Activated CD8-positive, alpha-beta memory T cell treated with anti-CD3 and anti-CD28 coated beads for 4 hours (primary cell): ENCODE measurements around the gene TMEM132C.

Experiments used
- DNase-seq, 2 donors: peaks; one replicate each; pipeline ENCODE4 v3.0.0-alpha.2; 2020; ENCODE audit warnings: low read depth in 2 of 2

Gene TMEM132C

GRCh38 chr12:128288357-128288756, 21.4 kb downstream of the TMEM132C start:
- no peak for DNase-seq

GRCh38 chr12:128288896-128289295, 21.9 kb downstream of the TMEM132C start:
- DNase-seq = no peak

- no peak for DNase-seq
Observed at GRCh38 chr12:128290938-128291337, 24.0 kb downstream of the TMEM132C start.

- no peak for DNase-seq
Observed at GRCh38 chr12:128298091-128298748, 31.2 kb downstream of the TMEM132C start.

- DNase-seq = no peak
Observed at GRCh38 chr12:128305336-128305892, 38.4 kb downstream of the TMEM132C start.

- no peak for DNase-seq
Observed at GRCh38 chr12:128307791-128308190, 40.8 kb downstream of the TMEM132C start.

GRCh38 chr12:128312661-128313060, 45.7 kb downstream of the TMEM132C start:
- no peak for DNase-seq

- no peak for DNase-seq
Observed at GRCh38 chr12:128313931-128314330, 47.0 kb downstream of the TMEM132C start.

GRCh38 chr12:128314611-128315010, 47.6 kb downstream of the TMEM132C start:
- DNase-seq = no peak

GRCh38 chr12:128316078-128316477, 49.1 kb downstream of the TMEM132C start:
- no peak for DNase-seq

GRCh38 chr12:128316973-128317526, 50.1 kb downstream of the TMEM132C start:
- no peak for DNase-seq

GRCh38 chr12:128318341-128318740, 51.4 kb downstream of the TMEM132C start:
- no peak for DNase-seq

- no peak for DNase-seq
Observed at GRCh38 chr12:128318946-128319345, 52.0 kb downstream of the TMEM132C start.

GRCh38 chr12:128322341-128322740, 55.4 kb downstream of the TMEM132C start:
- DNase-seq = no peak

GRCh38 chr12:128323145-128323920, 56.4 kb downstream of the TMEM132C start:
- DNase-seq = no peak

GRCh38 chr12:128325646-128326045, 58.7 kb downstream of the TMEM132C start:
- no peak for DNase-seq

- no peak for DNase-seq
Observed at GRCh38 chr12:128326406-128326805, 59.4 kb downstream of the TMEM132C start.

GRCh38 chr12:128328961-128329360, 62.0 kb downstream of the TMEM132C start:
- no peak for DNase-seq

- DNase-seq = no peak
Observed at GRCh38 chr12:128336204-128337070, 69.5 kb downstream of the TMEM132C start.

- DNase-seq = no peak
Observed at GRCh38 chr12:128337071-128337345, 70.0 kb downstream of the TMEM132C start.

- no peak for DNase-seq
Observed at GRCh38 chr12:128337431-128338170, 70.6 kb downstream of the TMEM132C start.
